Measurements from ENCODE around the gene DIPK1A.

- TF ChIP-seq CTCF (IDR thresholded peaks at IDR 0.05) (no peak), POLR2A (IDR thresholded peaks at IDR 0.05) (no peak), EP300 (IDR thresholded peaks at IDR 0.05) (no peak)
Measured at GRCh38 chr1:92953491-92953890, 7.8 kb downstream of the DIPK1A start.
